ENCODE data around the gene FAM227A.

Gene FAM227A
- long read RNA-seq, partial matches to known transcripts, result 0 of 1 reads
- long read RNA-seq, other reads (novel, unspliced or antisense), result 0 of 1 reads

- no peak for TF ChIP-seq CTCF (IDR thresholded peaks at IDR 0.05; ENCODE audit: insufficient read depth, low read length)
- no peak for TF ChIP-seq REST (IDR thresholded peaks at IDR 0.05; ENCODE audit: insufficient replicate concordance, low read depth)
- no peak for TF ChIP-seq SPI1 (IDR thresholded peaks at IDR 0.05; ENCODE audit: borderline replicate concordance, low read depth)
- TF ChIP-seq GABPA (IDR thresholded peaks at IDR 0.05; ENCODE audit: low read depth), result no peak
- TF ChIP-seq POLR2AphosphoS5 (IDR thresholded peaks at IDR 0.05; ENCODE audit: low read depth), result no peak
These were observed at the start of gene FAM227A, which contains the start of gene CBY1 for GRCh38 chr22:38656256-38657044. Gene FAM227A, minus strand, starts transcription at chr22:38656392. Its CDS starts 6,224 bp downstream, at chr22:38650168. Gene CBY1, plus strand, starts transcription at chr22:38656638. Its CDS starts 11,417 bp downstream, at chr22:38668055.

GRCh38 chr22:38705235-38706100 is 49.3 kb upstream of the FAM227A start, which contains the start of gene GTPBP1:
Gene GTPBP1, plus strand, starts transcription at chr22:38705944. Its CDS starts 12 bp downstream, at chr22:38705956.
- TF ChIP-seq SPI1 (IDR thresholded peaks at IDR 0.05; ENCODE audit: borderline replicate concordance, low read depth) (no peak), POLR2AphosphoS5 (IDR thresholded peaks at IDR 0.05; ENCODE audit: low read depth) (peak; percentile 81), REST (IDR thresholded peaks at IDR 0.05; ENCODE audit: insufficient replicate concordance, low read depth) (peak; percentile 38), CTCF (IDR thresholded peaks at IDR 0.05; ENCODE audit: insufficient read depth, low read length) (no peak), GABPA (IDR thresholded peaks at IDR 0.05; ENCODE audit: low read depth) (peak; percentile 27; the same call in 1 of the 2 replicates)
- peak; percentile 100 for DNase-seq (ENCODE audit: low read depth in 1 of 2, low spot score in 1 of 2)
- Histone ChIP-seq H3K4me3 (replicated peaks; ENCODE audit: insufficient read depth, low read length) (peak within 1 kb of the TSS; percentile 88), H3K27ac (replicated peaks) (peak within 1 kb of the TSS; percentile 88), H3K27me3 (ENCODE audit: insufficient read depth, poor library complexity, severe bottlenecking) (no peaks in the 10 kb centered on the region)

More at GRCh38 chr22:38656256-38657044, at the start of gene FAM227A, which contains the start of gene CBY1:
- H3K27me3 ChIP-seq (ENCODE audit: insufficient read depth, poor library complexity, severe bottlenecking), result no peaks in the 10 kb centered on the region
- peak within 1 kb of the TSS; percentile 98 for H3K4me3 ChIP-seq (replicated peaks; ENCODE audit: insufficient read depth, low read length)
- peak; percentile 54 to 91 for DNase-seq (ENCODE audit: low read depth in 1 of 2, low spot score in 1 of 2)
- peak within 1 kb of the TSS; percentile 99 for H3K27ac ChIP-seq (replicated peaks)

- Histone ChIP-seq H3K27me3 (ENCODE audit: insufficient read depth, poor library complexity, severe bottlenecking) (no peaks in the 10 kb centered on the region), H3K27ac (replicated peaks) (peak overlapping the region; percentile 77), H3K4me3 (replicated peaks; ENCODE audit: insufficient read depth, low read length) (peak overlapping the region; percentile 41)
- no peak for DNase-seq (ENCODE audit: low read depth in 1 of 2, low spot score in 1 of 2)
- no peak for TF ChIP-seq POLR2AphosphoS5 (IDR thresholded peaks at IDR 0.05; ENCODE audit: low read depth)
- no peak for TF ChIP-seq SPI1 (IDR thresholded peaks at IDR 0.05; ENCODE audit: borderline replicate concordance, low read depth)
- no peak for TF ChIP-seq REST (IDR thresholded peaks at IDR 0.05; ENCODE audit: insufficient replicate concordance, low read depth)
These were observed 48.6 kb upstream of the FAM227A start for GRCh38 chr22:38704654-38705234.

Measured in HL-60 (cell line).